K562 (cell line): ENCODE data around the gene FIZ1. TPM values are rescaled to one million over a fixed set of nuclear protein-coding genes. Genes with fewer than 3 reads are reported as not detected.

Source experiments
- BDP1 ChIP-seq: IDR thresholded peaks from 3 replicates; pipeline ENCODE4 v1.6.1; 2011; ENCODE audit not compliant: insufficient read length, insufficient read depth
- EP400 ChIP-seq: fragments of 450-650 bp; IDR thresholded peaks from 2 replicates; pipeline ENCODE4 v1.6.1; 2017; ENCODE audit warnings: antibody characterized with exemption, mild to moderate bottlenecking, moderate library complexity
- EZH2 ChIP-seq: IDR thresholded peaks from 2 replicates; pipeline ENCODE4 v1.6.1; 2012; ENCODE audit warnings: low read depth, mild to moderate bottlenecking, inconsistent platforms, low read length, borderline replicate concordance
- FOSL1 ChIP-seq: fragments of 200-800 bp; sonication (Bioruptor generic); conservative IDR thresholded peaks from 2 replicates; pipeline ENCODE4 v1.6.1; 2016; ENCODE audit warnings: missing genetic modification characterization, missing compliant biosample characterization
- FOXP1 ChIP-seq: sonication (generic); formaldehyde crosslinking; IDR thresholded peaks from 2 replicates; pipeline ENCODE4 v1.8.0; 2022; ENCODE audit warnings: mild to moderate bottlenecking, missing genetic modification reagents
- HMG20B ChIP-seq: fragments of 250-450 bp; sonication (Bioruptor Pico); IDR thresholded peaks from 2 replicates; pipeline ENCODE4 v1.5.0; 2021; ENCODE audit warnings: mild to moderate bottlenecking
- HNRNPUL1 ChIP-seq: fragments of 200-400 bp; formaldehyde crosslinking; IDR thresholded peaks from 2 replicates; pipeline ENCODE4 v1.6.1; 2017; ENCODE audit warnings: low read length
- KHSRP ChIP-seq: fragments of 450-650 bp; IDR thresholded peaks from 2 replicates; pipeline ENCODE4 v1.6.1; 2017
- PCBP2 ChIP-seq: fragments of 200-400 bp; formaldehyde crosslinking; IDR thresholded peaks from 2 replicates; pipeline ENCODE4 v1.6.1; 2018; ENCODE audit warnings: low read length, low read depth, mild to moderate bottlenecking, moderate library complexity; ENCODE audit not compliant: poor library complexity, severe bottlenecking
- SAP30 ChIP-seq: fragments of 200-600 bp; sonication (generic); IDR thresholded peaks from 2 replicates; pipeline ENCODE4 v1.6.1; 2012; ENCODE audit warnings: borderline replicate concordance, low read depth, mild to moderate bottlenecking, moderate library complexity, low read length, control low read depth, inconsistent platforms; ENCODE audit not compliant: insufficient read depth, poor library complexity, severe bottlenecking
- SNRNP70 ChIP-seq: fragments of 200-400 bp; formaldehyde crosslinking; optimal IDR thresholded peaks from 2 replicates; pipeline ENCODE3; 2017; ENCODE audit warnings: low read depth, low read length
- SP2 ChIP-seq: IDR thresholded peaks from 2 replicates; pipeline ENCODE4 v1.6.1; 2011; ENCODE audit warnings: mild to moderate bottlenecking, low read depth, low read length, moderate library complexity; ENCODE audit not compliant: poor library complexity, severe bottlenecking; ENCODE audit errors: extremely low read depth
- TAF15 ChIP-seq: fragments of 200-400 bp; formaldehyde crosslinking; IDR thresholded peaks from 2 replicates; pipeline ENCODE4 v1.6.1; 2017; ENCODE audit warnings: mild to moderate bottlenecking, low read depth, low read length, moderate library complexity
- ZEB2 ChIP-seq: fragments of 450-650 bp; IDR thresholded peaks from 2 replicates; pipeline ENCODE4 v1.6.1; 2016
- ZFP30 ChIP-seq: fragments of 250-450 bp; sonication (Bioruptor Pico); IDR thresholded peaks from 2 replicates; pipeline ENCODE4 v1.8.0; 2022; ENCODE audit warnings: moderate library complexity, mild to moderate bottlenecking, inconsistent platforms, borderline replicate concordance
- ZNF134 ChIP-seq: fragments of 250-450 bp; sonication (Bioruptor Pico); conservative IDR thresholded peaks from 2 replicates; pipeline ENCODE4 v1.4.0; 2020
- polyA plus RNA-seq, 8 experiments: library from polyadenylated mRNA; depleted of rRNA in 4 of 8; stranded (reverse) in 5 of 8; unstranded in 3 of 8; fragments of >200 nt; fragmentation: Nextera tagmentation in 2 of 8; fragmentation: Illumina TruSeq in 1 of 8; extraction: Ambion mirVana in 2 of 8; extraction: Trizol in 1 of 8; gene quantifications; 2 replicates each; pipeline versions ENCODE4 v1.2.1 to v1.2.3, GENCODE V29; 2011 to 2014; ENCODE audit warnings: inconsistent platforms in 1 of 8, missing spikeins in 1 of 8
- total RNA-seq, 7 experiments: library from RNA; depleted of rRNA in 6 of 7; stranded (reverse); fragments of >200 nt in 6 of 7; fragmentation: Illumina TruSeq in 2 of 7; extraction: Trizol in 2 of 7; gene quantifications; 2 replicates each; pipeline versions ENCODE4 v1.2.1 to v1.2.3, GENCODE V29; 2011 to 2021; ENCODE audit warnings: low replicate concordance in 1 of 7
- TF ChIP-seq, protein P1 (sequence below): IDR thresholded peaks from 2 replicates; pipeline ENCODE4 v1.6.1; 2014; ENCODE audit warnings: antibody characterized with exemption
- TF ChIP-seq, protein P2 (sequence below): fragments of 450-650 bp; IDR thresholded peaks from 2 replicates; pipeline ENCODE4 v1.6.1; 2018; ENCODE audit warnings: mild to moderate bottlenecking, low read depth; ENCODE audit not compliant: partially characterized antibody
- TF ChIP-seq, protein P3 (sequence below): fragments of 250-450 bp; sonication (Bioruptor Pico); IDR thresholded peaks from 2 replicates; pipeline ENCODE4 v1.5.0; 2022; ENCODE audit warnings: mild to moderate bottlenecking
- TF ChIP-seq, protein P4 (sequence below), 2 experiments: fragments of 450-650 bp in 1 of 2; sonication (generic) in 1 of 2; formaldehyde crosslinking; conservative IDR thresholded peaks; 2 replicates each; pipeline versions ENCODE4 v1.4.0 to v1.8.1; 2020 to 2022; ENCODE audit warnings: mild to moderate bottlenecking in 1 of 2, missing genetic modification reagents in 1 of 2

Gene FIZ1
- total and polyA plus RNA-seq, 9 of the 15 experiments (the other 6 are each of a cell fraction or from before 2014, with no cell fraction given), result 0.79 to 17.5 (median 5.5) TPM

DNA sequence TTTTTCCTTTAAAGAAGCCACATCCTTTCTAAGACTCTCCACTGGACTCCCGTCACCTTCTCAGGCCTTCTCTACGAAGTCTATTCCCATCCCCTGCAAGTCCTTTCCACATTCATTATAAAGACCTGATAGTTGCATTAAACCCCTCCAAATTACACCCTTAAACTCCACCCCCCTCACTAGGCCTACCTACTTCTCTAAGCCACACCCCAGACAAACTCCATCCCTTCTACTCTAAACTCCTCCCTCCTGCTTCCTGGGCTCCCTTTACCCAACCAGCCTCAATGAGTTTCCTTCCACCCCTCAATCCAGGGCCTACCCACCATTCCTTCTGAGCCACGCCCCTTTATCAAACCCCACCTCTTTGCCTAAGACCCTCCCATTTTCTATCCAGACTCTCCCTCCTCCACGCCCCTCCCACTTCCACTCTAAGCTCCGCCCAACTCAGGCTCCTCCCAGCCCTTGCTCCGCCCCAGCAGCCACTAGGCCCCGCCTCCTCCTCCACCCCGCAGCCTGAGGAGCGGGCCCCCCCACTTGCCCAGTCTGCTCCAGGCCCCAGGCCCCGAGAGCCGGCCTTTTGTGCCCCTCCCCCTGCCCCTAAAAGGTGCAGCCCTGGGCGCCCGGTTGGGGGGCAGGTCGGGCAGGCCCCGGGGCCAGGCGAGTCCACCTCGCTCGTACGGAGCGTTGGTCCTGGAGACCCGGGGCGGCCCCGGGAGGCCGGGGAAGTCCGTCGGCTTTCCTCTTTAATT lies 424 bp downstream of the FIZ1 start (continued):
- TF ChIP-seq, protein P1, sequence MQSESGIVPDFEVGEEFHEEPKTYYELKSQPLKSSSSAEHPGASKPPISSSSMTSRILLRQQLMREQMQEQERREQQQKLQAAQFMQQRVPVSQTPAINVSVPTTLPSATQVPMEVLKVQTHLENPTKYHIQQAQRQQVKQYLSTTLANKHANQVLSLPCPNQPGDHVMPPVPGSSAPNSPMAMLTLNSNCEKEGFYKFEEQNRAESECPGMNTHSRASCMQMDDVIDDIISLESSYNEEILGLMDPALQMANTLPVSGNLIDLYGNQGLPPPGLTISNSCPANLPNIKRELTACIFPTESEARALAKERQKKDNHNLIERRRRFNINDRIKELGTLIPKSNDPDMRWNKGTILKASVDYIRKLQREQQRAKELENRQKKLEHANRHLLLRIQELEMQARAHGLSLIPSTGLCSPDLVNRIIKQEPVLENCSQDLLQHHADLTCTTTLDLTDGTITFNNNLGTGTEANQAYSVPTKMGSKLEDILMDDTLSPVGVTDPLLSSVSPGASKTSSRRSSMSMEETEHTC, result no peak
- TF ChIP-seq, protein P2, sequence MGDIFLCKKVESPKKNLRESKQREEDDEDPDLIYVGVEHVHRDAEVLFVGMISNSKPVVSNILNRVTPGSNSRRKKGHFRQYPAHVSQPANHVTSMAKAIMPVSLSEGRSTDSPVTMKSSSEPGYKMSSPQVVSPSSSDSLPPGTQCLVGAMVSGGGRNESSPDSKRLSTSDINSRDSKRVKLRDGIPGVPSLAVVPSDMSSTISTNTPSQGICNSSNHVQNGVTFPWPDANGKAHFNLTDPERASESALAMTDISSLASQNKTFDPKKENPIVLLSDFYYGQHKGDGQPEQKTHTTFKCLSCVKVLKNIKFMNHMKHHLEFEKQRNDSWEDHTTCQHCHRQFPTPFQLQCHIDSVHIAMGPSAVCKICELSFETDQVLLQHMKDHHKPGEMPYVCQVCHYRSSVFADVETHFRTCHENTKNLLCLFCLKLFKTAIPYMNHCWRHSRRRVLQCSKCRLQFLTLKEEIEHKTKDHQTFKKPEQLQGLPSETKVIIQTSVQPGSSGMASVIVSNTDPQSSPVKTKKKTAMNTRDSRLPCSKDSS, result no peak
- TF ChIP-seq SAP30, result peak; percentile 67
- no peak for TF ChIP-seq EZH2
- TF ChIP-seq ZEB2, result no peak
- TF ChIP-seq, protein P3, sequence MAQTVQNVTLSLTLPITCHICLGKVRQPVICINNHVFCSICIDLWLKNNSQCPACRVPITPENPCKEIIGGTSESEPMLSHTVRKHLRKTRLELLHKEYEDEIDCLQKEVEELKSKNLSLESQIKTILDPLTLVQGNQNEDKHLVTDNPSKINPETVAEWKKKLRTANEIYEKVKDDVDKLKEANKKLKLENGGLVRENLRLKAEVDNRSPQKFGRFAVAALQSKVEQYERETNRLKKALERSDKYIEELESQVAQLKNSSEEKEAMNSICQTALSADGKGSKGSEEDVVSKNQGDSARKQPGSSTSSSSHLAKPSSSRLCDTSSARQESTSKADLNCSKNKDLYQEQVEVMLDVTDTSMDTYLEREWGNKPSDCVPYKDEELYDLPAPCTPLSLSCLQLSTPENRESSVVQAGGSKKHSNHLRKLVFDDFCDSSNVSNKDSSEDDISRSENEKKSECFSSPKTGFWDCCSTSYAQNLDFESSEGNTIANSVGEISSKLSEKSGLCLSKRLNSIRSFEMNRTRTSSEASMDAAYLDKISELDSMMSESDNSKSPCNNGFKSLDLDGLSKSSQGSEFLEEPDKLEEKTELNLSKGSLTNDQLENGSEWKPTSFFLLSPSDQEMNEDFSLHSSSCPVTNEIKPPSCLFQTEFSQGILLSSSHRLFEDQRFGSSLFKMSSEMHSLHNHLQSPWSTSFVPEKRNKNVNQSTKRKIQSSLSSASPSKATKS (CRISPR knock-in tag), result no peak
- no peak for TF ChIP-seq BDP1
- TF ChIP-seq FOSL1, result no peak
- TF ChIP-seq KHSRP, result no peak
- no peak for TF ChIP-seq EP400
- TF ChIP-seq SP2, result no peak
- TF ChIP-seq ZFP30, result no peak
- no peak for TF ChIP-seq FOXP1 (CRISPR knock-in tag)
- TF ChIP-seq, protein P4, sequence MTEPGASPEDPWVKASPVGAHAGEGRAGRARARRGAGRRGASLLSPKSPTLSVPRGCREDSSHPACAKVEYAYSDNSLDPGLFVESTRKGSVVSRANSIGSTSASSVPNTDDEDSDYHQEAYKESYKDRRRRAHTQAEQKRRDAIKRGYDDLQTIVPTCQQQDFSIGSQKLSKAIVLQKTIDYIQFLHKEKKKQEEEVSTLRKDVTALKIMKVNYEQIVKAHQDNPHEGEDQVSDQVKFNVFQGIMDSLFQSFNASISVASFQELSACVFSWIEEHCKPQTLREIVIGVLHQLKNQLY (CRISPR knock-in tag; conservative IDR thresholded peaks at IDR 0.05), result no peak
- TF ChIP-seq ZNF134, result no peak
- no peak for TF ChIP-seq TAF15
- no peak for TF ChIP-seq HNRNPUL1
- no peak for TF ChIP-seq HMG20B (CRISPR knock-in tag)
- TF ChIP-seq SNRNP70, result no peak
- TF ChIP-seq PCBP2, result no peak
